ENCODE results near the gene MBD3L2B.

- TF ChIP-seq POLR2A (IDR thresholded peaks at IDR 0.05) = no peak
- TF ChIP-seq CTCF (IDR thresholded peaks at IDR 0.05) = no peak
- no peak for TF ChIP-seq EP300 (IDR thresholded peaks at IDR 0.05)
- TF ChIP-seq POLR2AphosphoS5 (IDR thresholded peaks at IDR 0.05) = no peak
These were observed 21.3 kb downstream of the MBD3L2B start for GRCh38 chr19:6999933-7000332.

Measured in gastroesophageal sphincter (tissue), 3 donors.